Measurements from ENCODE around the gene TEP1. TPM values are rescaled to one million over a fixed set of nuclear protein-coding genes. Genes with fewer than 3 reads are reported as not detected.

Gene TEP1
- total and polyA plus RNA-seq, 8 donors = 9.3 to 190 (median 19.0) TPM

- no peaks in the 10 kb centered on the region for H3K9me3 ChIP-seq
- peak overlapping the region in 3 of 5 donors; percentile 18 to 61 (median 22) for H3K27ac ChIP-seq
- DNase-seq = peak in 1 of 2 donors; percentile 50
- intact Hi-C loops (cut with DNase I; ENCODE audit: low total_unique reads) = no loop called here
- no peak overlapping the region for H3K4me3 ChIP-seq
- no peaks in the 10 kb centered on the region for H3K36me3 ChIP-seq
- H3K4me1 ChIP-seq = peaks cover 0 to 38% (median 14%) of the 10 kb centered on the region in 4 donors
- no peaks in the 10 kb centered on the region for H3K27me3 ChIP-seq
- WGBS, 5 donors = 52 to 71% (median 67%) methylated on average over 5 of the region's 5 CpGs
- no peak for TF ChIP-seq POLR2AphosphoS5 (IDR thresholded peaks at IDR 0.05)
- no peak for TF ChIP-seq POLR2A (IDR thresholded peaks at IDR 0.05)
- no peak for TF ChIP-seq EP300 (IDR thresholded peaks at IDR 0.05)
These were observed 14.1 kb upstream of the TEP1 start for GRCh38 chr14:20427231-20428009.

- Histone ChIP-seq H3K27ac (no peak overlapping the region), H3K4me3 (no peak overlapping the region), H3K4me1 (peaks cover 0 to 28% (median 4%) of the 10 kb centered on the region in 4 donors), H3K36me3 (no peaks in the 10 kb centered on the region), H3K9me3 (no peaks in the 10 kb centered on the region), H3K27me3 (no peaks in the 10 kb centered on the region)
- intact Hi-C loops (cut with DNase I; ENCODE audit: low total_unique reads) = no loop called here
- TF ChIP-seq EP300 (IDR thresholded peaks at IDR 0.05) (no peak), CTCF (IDR thresholded peaks at IDR 0.05) (no peak), POLR2A (IDR thresholded peaks at IDR 0.05) (no peak), POLR2AphosphoS5 (IDR thresholded peaks at IDR 0.05) (no peak)
- 15 to 34% (median 18%) methylated on average over 2 of the region's 2 CpGs for whole genome bisulfite sequencing, 5 donors
- DNase-seq = no peak
These were observed 11.6 kb upstream of the TEP1 start for GRCh38 chr14:20424851-20425250.

GRCh38 chr14:20422886-20423285 is 9.6 kb upstream of the TEP1 start:
- no peaks in the 10 kb centered on the region for H3K27me3 ChIP-seq
- H3K4me1 ChIP-seq = peaks cover 7 to 24% (median 11%) of the 10 kb centered on the region in 4 donors
- 38 to 69% (median 64%) methylated on average over 2 of the region's 2 CpGs for WGBS, 5 donors
- H3K36me3 ChIP-seq = no peaks in the 10 kb centered on the region
- no peaks in the 10 kb centered on the region for H3K9me3 ChIP-seq
- no peak for DNase-seq
- intact Hi-C loops (cut with DNase I; ENCODE audit: low total_unique reads) = no loop called here
- no peak overlapping the region for H3K27ac ChIP-seq
- no peak for TF ChIP-seq EP300 (IDR thresholded peaks at IDR 0.05)
- TF ChIP-seq POLR2A (IDR thresholded peaks at IDR 0.05) = no peak
- no peak for TF ChIP-seq POLR2AphosphoS5 (IDR thresholded peaks at IDR 0.05)
- TF ChIP-seq CTCF (IDR thresholded peaks at IDR 0.05) = no peak
- no peak overlapping the region for H3K4me3 ChIP-seq

GRCh38 chr14:20421267-20421666 is 8.0 kb upstream of the TEP1 start:
- Histone ChIP-seq H3K4me1 (peaks cover 7 to 26% (median 14%) of the 10 kb centered on the region in 4 donors), H3K27ac (no peak overlapping the region), H3K4me3 (no peak overlapping the region), H3K27me3 (no peaks in the 10 kb centered on the region), H3K36me3 (no peaks in the 10 kb centered on the region), H3K9me3 (no peaks in the 10 kb centered on the region)
- TF ChIP-seq POLR2A (IDR thresholded peaks at IDR 0.05) (no peak), EP300 (IDR thresholded peaks at IDR 0.05) (no peak), CTCF (IDR thresholded peaks at IDR 0.05) (no peak), POLR2AphosphoS5 (IDR thresholded peaks at IDR 0.05) (no peak)
- 47 to 62% (median 52%) methylated on average over 2 of the region's 2 CpGs for WGBS, 5 donors
- no peak for DNase-seq
- intact Hi-C loops (cut with DNase I; ENCODE audit: low total_unique reads) = no loop called here

- H3K4me1 ChIP-seq = peaks cover 17 to 39% (median 19%) of the 10 kb centered on the region in 4 donors
- intact Hi-C loops (cut with DNase I; ENCODE audit: low total_unique reads) = loop anchor here (10.0 kb wide), 1 partner anchor 55 kb away; no protein-coding TSS in a partner anchor
- no peaks in the 10 kb centered on the region for H3K27me3 ChIP-seq
- WGBS, 5 donors = 61 to 93% (median 71%) methylated on average over 1 of the region's 1 CpG
- H3K27ac ChIP-seq = peak overlapping the region; percentile 54 to 79 (median 73)
- H3K4me3 ChIP-seq = no peak overlapping the region
- no peaks in the 10 kb centered on the region for H3K9me3 ChIP-seq
- DNase-seq = peak in 1 of 2 donors; percentile 25
- TF ChIP-seq CTCF (IDR thresholded peaks at IDR 0.05) = no peak
- TF ChIP-seq POLR2AphosphoS5 (IDR thresholded peaks at IDR 0.05) = no peak
- no peak for TF ChIP-seq POLR2A (IDR thresholded peaks at IDR 0.05)
- no peak for TF ChIP-seq EP300 (IDR thresholded peaks at IDR 0.05)
- no peaks in the 10 kb centered on the region for H3K36me3 ChIP-seq
These were observed 6.1 kb upstream of the TEP1 start for GRCh38 chr14:20419419-20419818.
